ENCODE data around the gene SLC16A10. TPM values are rescaled to one million over a fixed set of nuclear protein-coding genes. Genes with fewer than 3 reads are reported as not detected.

Gene SLC16A10, protein sequence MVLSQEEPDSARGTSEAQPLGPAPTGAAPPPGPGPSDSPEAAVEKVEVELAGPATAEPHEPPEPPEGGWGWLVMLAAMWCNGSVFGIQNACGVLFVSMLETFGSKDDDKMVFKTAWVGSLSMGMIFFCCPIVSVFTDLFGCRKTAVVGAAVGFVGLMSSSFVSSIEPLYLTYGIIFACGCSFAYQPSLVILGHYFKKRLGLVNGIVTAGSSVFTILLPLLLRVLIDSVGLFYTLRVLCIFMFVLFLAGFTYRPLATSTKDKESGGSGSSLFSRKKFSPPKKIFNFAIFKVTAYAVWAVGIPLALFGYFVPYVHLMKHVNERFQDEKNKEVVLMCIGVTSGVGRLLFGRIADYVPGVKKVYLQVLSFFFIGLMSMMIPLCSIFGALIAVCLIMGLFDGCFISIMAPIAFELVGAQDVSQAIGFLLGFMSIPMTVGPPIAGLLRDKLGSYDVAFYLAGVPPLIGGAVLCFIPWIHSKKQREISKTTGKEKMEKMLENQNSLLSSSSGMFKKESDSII
- total RNA-seq: 10 to 100 TPM in 3 of 5 experiments, 1 to 10 TPM in 2; 1.6 to 27.7 (median 16.7) TPM
- 10 to 100 TPM; 10.6 to 22.6 TPM for polyA plus RNA-seq
- total RNA-seq: 41.2 reads per million, percentile 67 among the genes with 10 or more reads in this experiment

DNA sequence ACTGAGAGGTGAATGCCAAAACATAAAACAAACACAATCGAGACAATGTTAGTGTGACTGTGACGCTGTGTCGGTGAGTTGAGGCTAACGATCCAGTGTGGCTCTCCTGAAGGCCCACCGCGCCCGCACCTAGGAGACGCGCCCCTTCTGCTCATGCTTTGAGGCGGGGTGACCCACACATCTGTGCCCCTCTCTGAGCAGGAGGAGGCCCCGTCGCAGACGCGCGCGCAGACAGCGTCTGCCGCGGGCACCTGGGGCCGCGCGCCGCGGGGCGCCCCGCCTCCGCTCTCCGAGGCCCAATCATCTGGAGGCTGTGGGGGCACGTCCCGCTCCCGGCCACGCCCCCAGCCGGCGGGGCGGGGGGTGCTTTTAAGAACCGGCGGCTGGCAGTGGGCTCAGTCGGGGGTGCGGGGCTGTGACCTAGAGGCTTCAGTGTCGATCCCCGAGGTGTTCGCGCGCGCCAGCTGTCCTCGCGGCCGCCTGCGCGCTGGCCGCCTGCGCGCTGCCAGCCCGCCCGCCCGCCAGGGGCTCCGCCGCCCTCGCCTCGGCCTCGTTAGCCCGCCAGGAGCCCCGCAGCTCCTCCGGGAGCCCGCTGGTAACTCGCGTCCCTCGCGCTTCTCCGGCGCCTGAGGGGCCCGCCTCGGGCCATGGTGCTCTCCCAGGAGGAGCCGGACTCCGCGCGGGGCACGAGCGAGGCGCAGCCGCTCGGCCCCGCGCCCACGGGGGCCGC lies at the start of gene SLC16A10:
Gene SLC16A10 (plus strand): TSS at position 398 of the 730 bp plus-strand sequence. CDS start 250 bp downstream, at position 648.
- H3K27ac ChIP-seq (ENCODE audit: low read depth, low read length): peak within 1 kb of the TSS; percentile 80
- CTCF ChIA-PET: interaction anchor here (0.5 to 1.4 kb wide), 4 partner anchors 9 to 123 kb away, joined by 3 to 5 read pairs (median 3); no protein-coding TSS in a partner anchor
- peak within 1 kb of the TSS; percentile 85 to 100 (median 97) for H3K4me3 Mint-ChIP-seq

DNA sequence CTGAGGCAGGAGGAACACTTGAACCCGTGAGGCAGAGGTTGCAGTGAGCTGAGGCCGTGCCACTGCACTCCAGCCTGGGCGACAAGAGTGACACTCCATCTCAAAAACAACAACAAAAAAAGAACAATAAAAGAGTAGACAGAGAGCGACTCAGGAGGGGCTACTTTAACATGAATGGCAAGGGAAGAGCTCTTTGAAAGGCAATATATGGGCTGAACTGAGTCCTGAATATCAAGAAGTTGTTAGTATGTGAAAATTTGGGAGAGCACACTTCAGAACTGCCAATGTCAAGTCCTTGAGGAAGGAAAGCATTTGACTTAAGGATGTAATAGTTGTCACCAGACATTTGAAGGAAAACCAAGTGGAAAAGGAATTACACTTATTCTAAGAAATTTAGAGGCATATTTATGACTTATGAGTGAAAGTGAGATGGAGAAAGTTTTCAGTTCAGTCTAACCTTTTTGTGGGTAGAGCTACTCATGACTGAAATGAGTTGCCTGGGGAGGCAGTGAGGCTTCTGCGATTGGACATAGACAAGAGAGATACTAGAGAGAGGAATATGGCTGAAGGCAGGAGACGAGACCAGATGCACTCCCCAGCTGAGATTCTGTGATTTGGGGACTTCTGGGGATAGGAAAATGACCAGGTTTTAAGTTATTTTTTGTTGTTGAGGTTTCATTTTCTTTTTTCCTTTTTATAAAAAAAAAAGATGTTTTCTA lies 48.6 kb upstream of the SLC16A10 start:
- CTCF ChIA-PET: no interaction called here
- H3K36me3 Mint-ChIP-seq: peaks cover 0 to 3% (median 0%) of the 10 kb centered on the region in 5 donors
- intact Hi-C loops (cut with micrococcal nuclease): no loop called here

More for the DNA sequence above, at the start of gene SLC16A10:
- Mint-ChIP-seq H3K27ac (peak within 1 kb of the TSS; percentile 54 to 99 (median 96)), H3K36me3 (peaks cover 0 to 4% (median 0%) of the 10 kb centered on the region in 5 donors), H3K4me1 (peaks cover 20 to 54% (median 48%) of the 10 kb centered on the region in 7 donors), H3K27me3 (peaks cover 0 to 24% (median 0%) of the 10 kb centered on the region in 5 donors), H3K9me3 (no peaks in the 10 kb centered on the region)
- intact Hi-C loops (cut with micrococcal nuclease): loop anchor here (1.0 to 10.0 kb wide), 14 partner anchors 30 to 1396 kb away; partner anchors contain the start of genes FAM229B (in 2 of the 2), REV3L (in 2 of the 2), TUBE1 (in 2 of the 2) and AK9 (in 1 of the 2)
- DNase-seq (peak; percentile 75 to 92 (median 90)), ATAC-seq (peak; percentile 95)
- POLR2A ChIA-PET: interaction anchor here (0.8 to 1.9 kb wide), 13 partner anchors 9 to 915 kb away, joined by 3 to 12 read pairs (median 3); partner anchors contain the start of genes AMD1, CDK19 and REV3L
- peaks cover 0 to 5% (median 0%) of the 10 kb centered on the region in 3 experiments for H3K36me3 ChIP-seq (ENCODE audit: control insufficient read depth in 2 of 3, insufficient read depth in 3 of 3, low read length in 3 of 3)
- peaks cover 10 to 17% of the 10 kb centered on the region in 2 donors for H3K4me1 ChIP-seq (ENCODE audit: control insufficient read depth in 2 of 2, insufficient read depth in 2 of 2, low read length in 2 of 2)
- H3K4me3 ChIP-seq (ENCODE audit: low read length): peak within 1 kb of the TSS; percentile 83
- H3K9me3 ChIP-seq (ENCODE audit: control insufficient read depth in 2 of 3, low read length in 3 of 3): no peaks in the 10 kb centered on the region
- H3K27me3 ChIP-seq (ENCODE audit: control insufficient read depth in 2 of 2, insufficient read depth in 2 of 2, low read length in 2 of 2): no peaks in the 10 kb centered on the region

DNA sequence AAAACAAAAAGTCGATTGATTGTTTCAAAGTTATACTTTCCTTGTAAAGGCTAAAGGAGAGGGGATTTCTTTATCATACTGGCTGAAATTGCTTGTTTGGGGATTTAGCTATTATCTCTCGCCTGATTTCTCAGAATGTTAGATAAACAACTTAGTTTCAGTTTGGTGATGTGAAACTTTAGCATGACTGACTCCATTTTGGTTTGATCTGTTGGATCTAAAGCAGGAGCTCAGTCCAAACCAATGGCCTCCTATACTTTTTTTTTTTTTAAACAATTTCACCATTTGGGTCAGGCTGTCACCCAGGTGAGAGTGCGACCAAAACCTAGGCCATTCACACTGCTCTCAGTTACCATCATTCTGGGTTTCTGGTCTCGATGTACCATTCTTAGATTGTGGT lies 45.4 kb upstream of the SLC16A10 start:
- H3K27ac Mint-ChIP-seq: no peak overlapping the region
- no peak overlapping the region for H3K4me3 Mint-ChIP-seq
- no peaks in the 10 kb centered on the region for H3K9me3 ChIP-seq (ENCODE audit: control insufficient read depth in 2 of 3, low read length in 3 of 3)
- peaks cover 0 to 12% (median 4%) of the 10 kb centered on the region in 5 donors for H3K27me3 Mint-ChIP-seq
- intact Hi-C loops (cut with micrococcal nuclease): no loop called here
- no peaks in the 10 kb centered on the region for H3K4me1 ChIP-seq (ENCODE audit: control insufficient read depth in 2 of 2, insufficient read depth in 2 of 2, low read length in 2 of 2)
- H3K4me3 ChIP-seq (ENCODE audit: low read length): no peak overlapping the region
- H3K9me3 Mint-ChIP-seq: no peaks in the 10 kb centered on the region
- H3K36me3 ChIP-seq (ENCODE audit: control insufficient read depth in 2 of 3, insufficient read depth in 3 of 3, low read length in 3 of 3): no peaks in the 10 kb centered on the region
- no peaks in the 10 kb centered on the region for H3K27me3 ChIP-seq (ENCODE audit: control insufficient read depth in 2 of 2, insufficient read depth in 2 of 2, low read length in 2 of 2)
- ChIA-PET CTCF (interaction anchor here (0.6 to 1.2 kb wide), 2 partner anchors 11 to 184 kb away, joined by 3 to 7 read pairs; no protein-coding TSS in a partner anchor), POLR2A (interaction anchor here (0.6 kb wide), 2 partner anchors 76 to 624 kb away, joined by 3 to 6 read pairs; no protein-coding TSS in a partner anchor)
- H3K27ac ChIP-seq (ENCODE audit: low read depth, low read length): no peak overlapping the region
- DNase-seq (no peak), ATAC-seq (no peak)
- peaks cover 0 to 4% (median 0%) of the 10 kb centered on the region in 7 donors for H3K4me1 Mint-ChIP-seq
- peaks cover 0 to 3% (median 0%) of the 10 kb centered on the region in 5 donors for H3K36me3 Mint-ChIP-seq

More for the DNA sequence above, 48.6 kb upstream of the SLC16A10 start:
- Histone ChIP-seq H3K4me3 (ENCODE audit: low read length) (no peak overlapping the region), H3K27me3 (ENCODE audit: control insufficient read depth in 2 of 2, insufficient read depth in 2 of 2, low read length in 2 of 2) (no peaks in the 10 kb centered on the region), H3K9me3 (ENCODE audit: control insufficient read depth in 2 of 3, low read length in 3 of 3) (no peaks in the 10 kb centered on the region), H3K27ac (ENCODE audit: low read depth, low read length) (no peak overlapping the region), H3K4me1 (ENCODE audit: control insufficient read depth in 2 of 2, insufficient read depth in 2 of 2, low read length in 2 of 2) (no peaks in the 10 kb centered on the region), H3K36me3 (ENCODE audit: control insufficient read depth in 2 of 3, insufficient read depth in 3 of 3, low read length in 3 of 3) (no peaks in the 10 kb centered on the region)
- Mint-ChIP-seq H3K4me3 (no peak overlapping the region), H3K27ac (peak overlapping the region in 1 of 9 donors; percentile 18), H3K27me3 (peaks cover 0 to 5% (median 4%) of the 10 kb centered on the region in 5 donors), H3K9me3 (no peaks in the 10 kb centered on the region), H3K4me1 (peaks cover 0 to 4% (median 0%) of the 10 kb centered on the region in 7 donors)
- ATAC-seq: no peak
- no peak for DNase-seq
- POLR2A ChIA-PET: no interaction called here

DNA sequence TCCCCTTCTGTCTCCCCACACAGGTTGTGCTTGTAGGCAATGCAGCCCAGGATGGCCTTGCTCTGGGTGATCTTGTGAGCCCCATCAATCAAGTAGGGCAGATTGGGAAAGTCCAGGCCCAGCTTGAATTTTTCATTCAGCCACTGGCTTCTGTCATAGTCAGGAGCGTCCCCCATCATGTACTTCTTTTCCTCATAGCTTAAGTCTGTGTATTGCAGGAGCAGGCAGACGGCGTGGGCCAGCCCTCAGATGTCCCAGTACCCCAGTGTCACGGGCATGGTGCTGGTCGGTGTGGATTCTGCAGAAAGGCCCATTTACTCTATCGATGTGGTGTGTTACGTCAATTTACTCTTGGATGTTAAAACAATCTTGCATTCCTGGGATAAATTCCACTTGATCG lies 40.1 kb upstream of the SLC16A10 start:
- ATAC-seq: no peak
- H3K4me3 ChIP-seq (ENCODE audit: low read length): no peak overlapping the region
- CTCF ChIA-PET: interaction anchor here (0.8 to 1.4 kb wide), 2 partner anchors 21 to 453 kb away, joined by 3 to 4 read pairs; no protein-coding TSS in a partner anchor
- H3K4me1 Mint-ChIP-seq: no peaks in the 10 kb centered on the region
- no peaks in the 10 kb centered on the region for H3K4me1 ChIP-seq (ENCODE audit: control insufficient read depth in 2 of 2, insufficient read depth in 2 of 2, low read length in 2 of 2)
- H3K36me3 Mint-ChIP-seq: no peaks in the 10 kb centered on the region
- no peaks in the 10 kb centered on the region for H3K9me3 ChIP-seq (ENCODE audit: control insufficient read depth in 2 of 3, low read length in 3 of 3)
- H3K27ac Mint-ChIP-seq: no peak overlapping the region
- H3K4me3 Mint-ChIP-seq: no peak overlapping the region
- peaks cover 0 to 12% (median 0%) of the 10 kb centered on the region in 5 donors for H3K27me3 Mint-ChIP-seq
- H3K36me3 ChIP-seq (ENCODE audit: control insufficient read depth in 2 of 3, insufficient read depth in 3 of 3, low read length in 3 of 3): no peaks in the 10 kb centered on the region
- intact Hi-C loops (cut with micrococcal nuclease): no loop called here
- H3K27me3 ChIP-seq (ENCODE audit: control insufficient read depth in 2 of 2, insufficient read depth in 2 of 2, low read length in 2 of 2): no peaks in the 10 kb centered on the region
- H3K9me3 Mint-ChIP-seq: no peaks in the 10 kb centered on the region
- no peak overlapping the region for H3K27ac ChIP-seq (ENCODE audit: low read depth, low read length)
- no peak for DNase-seq
- POLR2A ChIA-PET: no interaction called here

DNA sequence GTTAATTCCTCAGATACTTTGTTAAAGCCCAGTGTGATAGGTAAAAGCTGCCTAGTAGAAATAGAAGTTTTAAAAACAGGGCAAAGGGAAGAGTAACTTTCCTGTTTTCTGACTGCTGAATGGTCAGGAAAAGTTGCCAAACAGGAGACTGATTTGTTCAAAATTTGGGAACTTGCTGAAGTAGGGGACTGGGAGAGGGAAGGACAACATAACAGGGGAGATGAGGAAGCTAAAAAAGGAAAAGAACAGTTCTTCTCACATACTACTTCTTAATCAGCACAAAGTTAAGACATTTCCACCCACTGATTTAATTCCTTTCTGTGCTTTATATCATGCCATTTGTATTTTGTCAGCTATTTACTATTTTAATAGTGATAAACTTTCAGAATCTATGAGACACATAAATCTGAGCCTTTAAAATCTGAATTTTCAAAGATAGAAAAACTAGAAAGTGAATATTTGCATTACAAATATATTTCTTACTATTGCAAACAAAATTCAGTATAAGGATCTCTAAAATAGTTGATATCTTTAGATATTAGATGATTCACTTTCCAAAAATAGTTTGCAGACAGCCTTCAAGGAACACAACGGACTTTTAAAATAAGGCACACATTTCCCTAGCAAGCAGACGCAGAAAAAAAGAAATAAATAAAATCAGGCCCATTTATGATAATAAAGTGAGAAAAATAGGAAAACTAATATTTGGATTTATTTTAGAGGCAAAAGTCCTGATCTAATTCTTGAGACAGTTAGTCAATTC lies 36.9 kb upstream of the SLC16A10 start:
- Mint-ChIP-seq H3K4me1 (no peaks in the 10 kb centered on the region), H3K27me3 (no peaks in the 10 kb centered on the region), H3K9me3 (no peaks in the 10 kb centered on the region), H3K4me3 (no peak overlapping the region), H3K27ac (peak overlapping the region in 1 of 9 donors; percentile 14), H3K36me3 (no peaks in the 10 kb centered on the region)
- H3K27ac ChIP-seq (ENCODE audit: low read depth, low read length): no peak overlapping the region
- no peaks in the 10 kb centered on the region for H3K4me1 ChIP-seq (ENCODE audit: control insufficient read depth in 2 of 2, insufficient read depth in 2 of 2, low read length in 2 of 2)
- ChIA-PET CTCF (no interaction called here), POLR2A (no interaction called here)
- DNase-seq (no peak), ATAC-seq (no peak)
- H3K9me3 ChIP-seq (ENCODE audit: control insufficient read depth in 2 of 3, low read length in 3 of 3): no peaks in the 10 kb centered on the region
- no peak overlapping the region for H3K4me3 ChIP-seq (ENCODE audit: low read length)
- H3K36me3 ChIP-seq (ENCODE audit: control insufficient read depth in 2 of 3, insufficient read depth in 3 of 3, low read length in 3 of 3): no peaks in the 10 kb centered on the region
- intact Hi-C loops (cut with micrococcal nuclease): no loop called here
- H3K27me3 ChIP-seq (ENCODE audit: control insufficient read depth in 2 of 2, insufficient read depth in 2 of 2, low read length in 2 of 2): no peaks in the 10 kb centered on the region

All from naive thymus-derived CD4-positive, alpha-beta T cell (primary cell).